GM18505 (cell line): ENCODE measurements around the gene TRIM47.

ENCODE experiments used
- ATAC-seq: cut with Tn5 transposase; IDR thresholded peaks from one replicate; pipeline ENCODE4 v1.9.1; 2021; ENCODE audit not compliant: unreplicated experiment
- POLR2A ChIP-seq: IDR thresholded peaks from 4 replicates; pipeline ENCODE4 v1.6.1; 2011; ENCODE audit warnings: borderline replicate concordance; ENCODE audit not compliant: insufficient read depth, insufficient read length; ENCODE audit errors: extremely low read depth

Gene TRIM47

DNA sequence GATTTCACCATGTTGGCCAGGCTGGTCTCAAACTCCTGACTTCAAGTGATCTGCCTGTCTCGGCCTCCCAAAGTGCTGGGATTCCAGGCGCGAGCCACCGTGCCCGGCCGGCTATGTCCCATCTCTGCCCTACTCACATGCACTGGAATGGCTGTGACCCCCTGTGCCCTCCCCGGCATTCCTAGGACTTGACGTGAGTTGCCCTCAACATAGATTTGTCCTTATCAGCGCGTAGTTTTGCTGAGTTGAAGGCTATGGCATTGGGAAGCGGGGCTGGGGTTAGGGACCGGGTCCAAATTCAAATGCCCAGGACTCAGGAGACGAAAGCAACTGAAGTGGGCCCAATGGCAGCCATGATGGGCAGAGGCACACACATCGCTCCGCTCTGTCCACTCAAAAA, 40.0 kb downstream of the TRIM47 start:
- ATAC-seq, result no peak
- TF ChIP-seq POLR2A, result no peak

DNA sequence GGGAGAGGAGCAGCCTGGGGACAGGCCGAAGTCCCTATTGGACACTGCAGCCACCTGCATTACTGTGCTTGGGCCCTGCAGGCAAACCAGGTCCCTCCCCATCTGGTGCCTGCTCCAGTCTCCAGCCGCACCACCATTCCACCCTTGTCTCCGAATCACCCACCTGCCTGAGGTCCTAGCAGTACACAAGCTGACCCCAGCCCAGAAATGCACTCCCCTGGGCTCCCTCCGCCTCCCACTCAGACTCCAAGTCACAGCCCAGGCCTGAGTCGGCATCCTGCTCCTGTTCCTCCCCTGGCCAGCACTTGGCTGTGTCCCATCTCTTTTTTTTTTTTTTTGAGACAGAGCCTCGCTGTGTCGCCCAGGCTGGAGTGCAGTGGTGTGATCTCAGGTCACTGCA, 40.5 kb downstream of the TRIM47 start:
- ATAC-seq, result no peak
- no peak for TF ChIP-seq POLR2A

DNA sequence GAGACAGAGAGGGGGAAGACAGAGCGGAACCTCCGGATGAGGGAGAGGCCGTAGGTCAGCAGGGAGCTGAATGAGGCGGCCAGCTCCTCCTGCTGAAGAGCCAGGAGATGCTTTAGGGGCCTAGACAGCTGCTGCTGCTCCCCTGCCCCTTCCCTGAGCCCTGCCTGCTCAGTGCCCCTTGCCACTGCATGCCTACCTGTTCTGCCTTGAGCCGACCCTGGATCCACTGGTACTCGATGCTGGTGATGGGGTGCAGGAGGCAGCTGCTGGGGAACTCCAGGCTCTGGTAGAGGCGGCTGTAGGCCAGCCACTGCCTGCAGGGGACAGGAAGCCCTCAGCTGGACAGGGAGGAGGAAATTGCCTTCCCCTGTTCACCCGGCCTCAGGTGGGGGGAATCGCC, 41.8 kb downstream of the TRIM47 start:
- TF ChIP-seq POLR2A, result no peak
- ATAC-seq, result no peak

DNA sequence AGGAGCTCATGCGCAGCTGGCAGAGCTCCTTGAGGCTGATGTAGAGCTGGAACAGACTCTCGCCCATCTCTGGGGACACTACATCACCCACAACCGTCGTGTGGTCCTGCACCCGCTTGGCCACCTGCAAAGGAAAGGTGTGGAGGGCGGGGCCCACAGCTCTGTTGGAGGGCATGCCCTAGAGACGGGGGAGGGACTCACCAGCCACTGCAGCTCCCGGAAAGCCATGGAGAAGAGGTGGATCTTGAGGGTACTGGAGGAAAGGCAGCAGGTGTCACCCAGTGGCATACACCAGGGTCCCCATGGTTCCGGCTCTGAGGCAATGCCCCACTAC, 42.8 kb downstream of the TRIM47 start:
- TF ChIP-seq POLR2A, result no peak
- no peak for ATAC-seq

DNA sequence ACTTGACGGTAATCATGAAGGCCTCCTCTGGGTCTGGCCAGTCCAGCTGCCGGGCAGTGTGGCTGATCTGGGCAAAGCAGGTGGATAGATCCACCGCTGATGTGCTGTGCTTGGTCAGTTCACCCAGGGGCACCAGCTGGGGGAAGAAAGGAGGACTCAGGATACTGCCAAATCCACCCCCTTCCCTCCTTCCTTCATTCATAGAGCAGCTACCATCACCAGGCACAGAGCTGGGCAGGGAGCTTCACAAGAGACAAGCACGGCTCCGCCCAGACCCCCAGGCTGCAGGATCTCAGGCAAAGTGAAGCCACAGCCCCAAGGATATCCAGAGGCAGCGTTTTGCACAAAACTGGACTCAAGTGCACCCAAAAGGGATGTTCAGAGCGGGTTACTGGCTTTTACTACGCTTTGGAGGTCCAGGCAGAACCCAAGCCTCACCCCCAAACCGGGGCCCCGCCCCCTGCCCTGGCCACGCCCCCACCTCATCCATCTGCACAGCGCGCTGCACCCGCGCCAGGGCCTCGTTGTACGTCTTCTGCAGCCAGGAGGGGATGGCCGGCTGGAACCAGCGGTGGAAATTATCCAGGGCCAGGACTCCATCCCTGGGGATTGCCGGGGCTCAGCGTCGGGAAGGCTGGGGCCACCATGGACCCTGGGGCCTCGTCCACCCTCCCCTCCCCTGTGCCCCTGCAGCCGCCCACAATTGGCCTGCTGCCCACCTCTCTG, 43.3 kb downstream of the TRIM47 start:
- TF ChIP-seq POLR2A, result no peak

DNA sequence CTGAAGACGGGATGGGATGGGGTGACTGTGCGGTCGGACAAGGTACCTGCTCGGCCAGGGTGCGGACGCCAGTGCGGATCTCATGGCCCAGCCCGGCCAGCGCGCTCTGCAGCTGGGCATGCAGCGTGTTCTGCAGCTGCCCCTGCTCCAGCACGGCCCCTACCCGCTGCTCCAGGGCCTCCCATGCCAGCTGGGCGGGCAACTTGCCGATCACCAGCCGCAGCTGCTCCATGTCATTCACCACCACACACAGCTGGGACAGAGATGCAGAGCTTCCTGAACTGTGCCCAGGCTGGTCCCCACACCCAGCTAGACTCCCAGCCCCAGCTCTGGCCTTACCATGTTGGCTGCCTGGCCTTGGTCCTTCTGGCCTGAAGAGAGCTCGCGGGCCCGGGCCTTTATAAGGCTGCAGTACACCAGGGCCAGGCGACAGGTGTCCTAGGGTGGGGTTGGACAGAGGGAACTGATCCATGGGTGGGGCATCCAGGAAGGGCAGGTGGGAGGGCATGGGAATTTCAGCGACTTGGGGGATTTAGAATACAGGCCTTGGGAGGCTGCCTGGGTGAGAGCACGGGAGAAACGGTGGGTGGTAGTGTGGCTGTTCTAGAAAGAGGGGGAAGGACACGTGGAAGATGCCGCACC, 44.0 kb downstream of the TRIM47 start:
- TF ChIP-seq POLR2A, result no peak
- no peak for ATAC-seq

More for the DNA sequence above, 43.3 kb downstream of the TRIM47 start:
- ATAC-seq, result no peak

DNA sequence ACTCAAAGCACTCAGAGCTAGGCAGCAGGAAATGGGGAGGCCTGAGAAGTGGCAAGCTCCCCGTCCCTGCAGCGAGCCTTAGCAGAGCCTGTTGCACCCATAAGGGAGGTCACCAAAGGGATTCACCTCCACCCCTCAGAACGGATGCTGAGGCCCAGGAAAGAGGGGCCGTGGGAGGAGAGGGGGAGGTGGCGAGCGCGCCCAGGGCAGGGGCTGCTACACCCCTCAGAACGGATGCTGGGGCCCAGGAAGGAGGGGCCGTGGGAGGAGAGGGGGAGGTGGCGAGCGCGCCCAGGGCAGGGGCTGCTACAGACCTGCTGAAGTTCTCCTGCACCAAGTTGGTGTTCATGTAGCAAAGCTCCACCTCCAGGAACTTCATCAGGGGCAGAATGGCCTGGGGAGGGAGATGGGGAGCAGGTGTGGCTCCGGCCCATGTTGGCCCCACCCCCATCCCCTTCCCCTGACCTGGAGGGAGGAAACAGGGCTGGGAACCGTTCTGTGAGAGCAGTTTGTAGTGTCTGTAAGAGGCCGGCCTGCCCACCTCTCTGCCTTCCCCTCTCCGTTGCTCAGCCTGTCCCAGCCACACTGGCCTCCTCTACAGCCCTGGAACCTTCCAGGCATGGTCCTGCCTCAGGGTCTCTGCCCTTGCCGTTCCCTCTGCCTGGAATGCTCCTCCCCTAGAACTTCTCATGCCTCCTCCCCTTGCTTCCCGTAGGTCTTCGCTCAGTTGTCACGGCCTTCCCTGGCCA, 45.6 kb downstream of the TRIM47 start:
- no peak for ATAC-seq
- no peak for TF ChIP-seq POLR2A

DNA sequence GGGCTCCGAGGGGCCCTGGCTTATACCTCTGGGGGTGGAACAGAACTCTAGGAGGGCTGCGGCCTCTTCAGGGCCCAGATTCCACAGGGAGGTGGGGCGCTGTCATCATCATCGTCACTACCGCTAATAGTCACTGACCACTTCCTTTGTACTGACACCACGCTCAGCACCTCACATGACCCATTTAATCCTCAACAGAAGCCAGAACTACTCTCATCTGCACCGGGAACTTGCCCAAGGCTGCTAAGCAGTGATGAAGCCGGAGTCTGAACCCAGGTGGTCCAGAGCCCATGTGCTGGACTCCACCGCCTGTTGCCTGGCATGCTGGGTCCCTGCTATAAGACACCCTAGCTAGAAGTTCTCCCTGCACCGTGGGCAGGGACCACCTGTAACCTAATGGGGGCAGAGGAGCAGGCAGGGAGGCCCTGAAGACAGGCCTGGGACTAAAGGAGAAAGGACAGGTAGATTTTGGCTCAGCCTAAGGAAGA, 46.2 kb downstream of the TRIM47 start:
- ATAC-seq, result no peak
- no peak for TF ChIP-seq POLR2A

DNA sequence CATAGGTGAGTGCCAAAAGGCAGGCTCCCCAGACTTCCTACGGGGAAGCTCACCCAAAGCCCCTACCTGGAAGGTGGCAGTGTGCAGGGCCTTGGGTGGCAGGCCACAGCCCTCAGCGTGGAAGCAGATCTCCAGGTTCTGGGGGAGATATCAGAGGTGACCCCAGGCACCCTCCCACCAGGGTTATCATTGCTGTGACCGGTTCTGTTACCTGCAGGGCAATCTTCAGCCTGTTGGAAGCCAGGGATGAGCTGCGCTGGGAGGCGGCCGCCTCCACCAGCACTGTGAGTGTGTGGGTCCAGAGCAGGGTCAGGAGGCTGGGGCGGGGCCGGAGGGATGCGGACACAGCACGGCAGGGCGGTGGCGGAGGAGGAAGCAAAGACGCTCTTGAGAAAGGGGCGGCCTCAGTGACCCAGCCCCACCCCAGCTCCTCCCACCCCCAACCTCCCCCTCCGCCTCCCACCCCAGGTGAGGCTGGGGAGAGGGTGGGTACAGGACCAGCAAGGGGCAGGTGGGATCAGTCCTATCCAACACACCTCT, 47.3 kb downstream of the TRIM47 start:
- no peak for TF ChIP-seq POLR2A
- ATAC-seq, result no peak

DNA sequence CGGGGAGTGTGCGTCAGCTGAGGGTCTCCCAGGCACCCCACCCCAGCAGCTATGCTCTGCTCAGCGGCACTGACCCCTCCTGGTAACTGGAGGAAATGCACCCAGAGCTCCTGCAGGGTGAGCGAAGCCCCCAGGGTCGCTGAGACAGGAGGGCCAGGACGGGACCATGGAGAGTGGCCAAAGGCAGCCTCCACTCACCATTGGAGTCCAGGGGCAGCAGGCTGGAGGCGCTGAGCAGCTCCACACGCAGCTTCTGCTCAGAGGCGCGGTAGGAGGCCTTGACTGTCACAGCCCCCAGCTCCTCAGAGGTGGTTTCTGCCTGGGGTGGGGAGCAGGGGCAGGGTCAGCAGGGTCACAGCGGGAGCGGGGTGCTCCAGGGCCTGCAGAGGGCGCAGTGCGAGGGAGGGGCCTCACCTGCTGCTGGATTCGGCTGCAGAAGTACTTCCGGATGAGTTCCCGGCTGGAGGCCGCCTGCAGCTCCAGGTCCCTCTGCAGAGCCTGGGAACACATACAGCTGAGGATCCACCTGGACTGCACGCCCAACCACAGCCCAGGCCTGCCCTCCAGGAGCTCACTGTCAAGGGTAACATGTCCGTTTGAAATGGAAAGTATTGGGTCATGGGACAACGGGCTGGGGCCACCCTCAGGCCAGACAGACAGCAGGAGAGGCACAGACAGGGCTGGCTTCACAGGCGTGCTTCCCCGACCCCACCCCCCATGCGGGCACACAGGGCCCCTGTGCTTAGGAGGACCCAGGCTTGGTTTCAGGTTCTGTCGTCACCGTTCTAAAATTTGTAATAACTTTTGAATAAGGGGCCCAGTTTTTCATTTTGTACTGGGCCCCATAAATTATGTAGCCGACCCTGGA, 48.0 kb downstream of the TRIM47 start:
- no peak for TF ChIP-seq POLR2A
- no peak for ATAC-seq

DNA sequence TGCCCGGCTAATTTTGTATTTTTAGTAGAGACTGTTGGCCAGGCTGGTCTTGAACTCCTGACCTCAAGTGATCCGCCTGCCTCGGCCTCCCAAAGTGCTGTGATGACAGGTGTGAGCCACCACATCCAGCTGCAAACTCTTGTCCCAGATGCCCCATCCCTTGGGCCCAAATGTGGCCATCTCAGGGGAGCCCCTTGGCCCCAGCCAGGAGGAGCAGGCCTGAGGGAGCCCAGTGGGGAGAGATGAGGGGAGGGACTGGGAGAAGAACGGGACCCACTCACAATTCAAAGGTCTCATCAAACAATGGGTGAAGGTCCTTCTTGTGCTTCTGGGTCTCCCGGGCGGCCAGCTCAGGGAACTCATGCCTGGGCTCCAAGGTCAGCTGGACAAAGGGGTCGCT, 48.6 kb downstream of the TRIM47 start:
- no peak for ATAC-seq
- TF ChIP-seq POLR2A, result no peak

DNA sequence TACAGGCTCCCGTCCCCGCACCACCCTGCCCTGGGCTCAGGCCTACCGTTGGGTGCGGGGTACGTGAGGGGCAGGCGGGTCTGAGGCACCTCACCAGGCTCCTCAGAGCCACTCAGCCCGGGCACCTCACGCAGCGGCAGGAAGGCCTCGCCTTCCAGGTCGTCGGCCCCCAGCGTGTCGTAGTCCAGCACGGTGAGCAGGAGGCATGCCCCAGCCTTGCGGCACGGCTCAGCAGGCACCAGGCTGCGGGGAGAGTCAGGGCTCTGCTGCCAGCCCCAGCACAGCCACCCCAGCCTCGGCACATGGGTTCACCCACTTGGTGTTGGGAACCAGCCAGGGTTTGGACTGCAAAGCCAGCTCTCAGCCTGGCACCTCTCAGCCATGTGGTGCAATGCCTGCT, 49.6 kb downstream of the TRIM47 start:
- no peak for ATAC-seq
- TF ChIP-seq POLR2A, result no peak

DNA sequence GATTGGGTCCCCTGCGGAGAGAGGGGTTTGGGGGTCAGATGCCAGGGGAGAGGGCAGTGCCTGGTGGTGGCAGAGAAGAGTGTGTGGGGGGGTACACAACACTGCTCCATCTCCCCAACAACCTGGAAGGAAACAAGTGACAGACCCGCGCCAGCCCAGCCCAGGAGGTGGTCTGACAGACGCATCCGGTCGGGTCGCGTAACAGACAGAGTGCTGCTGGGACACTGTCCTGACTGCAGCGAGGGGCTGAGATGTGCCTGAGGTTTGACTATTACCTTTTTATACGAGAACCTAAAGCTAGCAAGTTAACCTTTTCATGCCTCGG, 50.3 kb downstream of the TRIM47 start:
- TF ChIP-seq POLR2A, result no peak
- ATAC-seq, result no peak
